GM23338 (cell line): ENCODE results near the gene MTAP. TPM values are rescaled to one million over a fixed set of nuclear protein-coding genes. Genes with fewer than 3 reads are reported as not detected.
A peak's percentile ranks its signal among the peaks of the same experiment; 100 is the strongest.

Source experiments
- ATAC-seq: fragments of 200-7000 bp; cut with Tn5 transposase; 3 replicates; pipeline ENCODE4 v1.9.1; 2020
- DNase-seq: peaks from one replicate; pipeline ENCODE4 v3.0.0-alpha.2; 2015; ENCODE audit warnings: low spot score
- H2AFZ ChIP-seq: fragments of 200-600 bp; sonication (generic); 2 replicates; pipeline ENCODE4 v1.8.0; 2016; ENCODE audit warnings: antibody characterized with exemption, mild to moderate bottlenecking, moderate library complexity
- H3F3A ChIP-seq: fragments of 200-600 bp; sonication (generic); replicated peaks from 2 replicates; pipeline ENCODE4 v1.8.0; 2017; ENCODE audit warnings: antibody characterized with exemption, mixed run types, low read depth
- H3K27ac ChIP-seq: fragments of 200-600 bp; sonication (generic); 2 replicates; pipeline ENCODE4 v1.6.1; 2016; ENCODE audit warnings: low read depth
- H3K27me3 ChIP-seq: fragments of 200-600 bp; sonication (generic); 2 replicates; pipeline ENCODE4 v1.8.0; 2016; ENCODE audit warnings: mild to moderate bottlenecking, mixed run types, moderate library complexity; ENCODE audit not compliant: insufficient read depth
- H3K36me3 ChIP-seq: fragments of 200-600 bp; sonication (generic); 2 replicates; pipeline ENCODE4 v1.8.0; 2016; ENCODE audit warnings: mild to moderate bottlenecking; ENCODE audit not compliant: insufficient read depth
- H3K4me1 ChIP-seq: fragments of 200-600 bp; sonication (generic); 2 replicates; pipeline ENCODE4 v1.8.0; 2016; ENCODE audit warnings: mild to moderate bottlenecking, moderate library complexity; ENCODE audit not compliant: insufficient read depth
- H3K4me2 ChIP-seq: fragments of 200-600 bp; sonication (generic); 2 replicates; pipeline ENCODE4 v1.7.1; 2017; ENCODE audit warnings: mixed run types
- H3K4me3 ChIP-seq: fragments of 200-600 bp; sonication (generic); 2 replicates; pipeline ENCODE4 v1.6.1; 2016; ENCODE audit warnings: mixed run types
- H3K79me2 ChIP-seq: fragments of 200-600 bp; sonication (generic); replicated peaks from 2 replicates; pipeline ENCODE4 v1.8.0; 2017; ENCODE audit warnings: mild to moderate bottlenecking; ENCODE audit not compliant: insufficient read depth
- H3K9me2 ChIP-seq: fragments of 200-600 bp; sonication (generic); 2 replicates; pipeline ENCODE4 v1.8.0; 2017; ENCODE audit not compliant: insufficient read depth
- H4K20me1 ChIP-seq: fragments of 200-600 bp; sonication (generic); replicated peaks from 2 replicates; pipeline ENCODE4 v1.8.0; 2017; ENCODE audit warnings: mild to moderate bottlenecking; ENCODE audit not compliant: insufficient read depth
- H3K27ac Mint-ChIP-seq: 2 replicates; pipeline ENCODE4 v1.8.0; 2020; ENCODE audit warnings: inconsistent platforms, mild to moderate bottlenecking, moderate library complexity, mixed read lengths
- H3K27me3 Mint-ChIP-seq: 3 replicates; pipeline ENCODE4 v1.8.0; 2022; ENCODE audit warnings: low read depth, mild to moderate bottlenecking, moderate library complexity, mixed read lengths, inconsistent platforms; ENCODE audit not compliant: insufficient read depth, poor library complexity
- H3K36me3 Mint-ChIP-seq: 3 replicates; pipeline ENCODE4 v1.8.0; 2021; ENCODE audit warnings: low read depth, mild to moderate bottlenecking, inconsistent platforms, moderate library complexity, mixed read lengths
- H3K4me1 Mint-ChIP-seq: 3 replicates; pipeline ENCODE4 v1.8.0; 2020; ENCODE audit warnings: mild to moderate bottlenecking, inconsistent platforms, mixed read lengths
- H3K4me3 Mint-ChIP-seq: 3 replicates; pipeline ENCODE4 v1.8.0; 2021; ENCODE audit warnings: moderate library complexity, mild to moderate bottlenecking, inconsistent platforms, mixed read lengths
- H3K9me3 Mint-ChIP-seq: 3 replicates; pipeline ENCODE4 v1.8.0; 2020; ENCODE audit warnings: moderate library complexity, mild to moderate bottlenecking, inconsistent platforms, mixed read lengths
- POLR2AphosphoS5 ChIP-seq: IDR thresholded peaks from 2 replicates; pipeline ENCODE4 v1.6.1; 2016; ENCODE audit warnings: antibody characterized with exemption, low read depth
- ZNF462 ChIP-seq: fragments of 250-450 bp; sonication (Bioruptor Pico); IDR thresholded peaks from 2 replicates; pipeline ENCODE4 v1.5.0; 2020; ENCODE audit warnings: mild to moderate bottlenecking, moderate library complexity
- long read RNA-seq: library from polyadenylated mRNA; unstranded; transcript quantifications from one replicate; pipeline ENCODE4 v2.0.0, GENCODE V29; 2020; ENCODE audit not compliant: unreplicated experiment
- polyA plus RNA-seq: library from polyadenylated mRNA; unstranded; fragments of >200 nt; fragmentation: Nextera tagmentation; extraction: Ambion mirVana; gene quantifications from 2 replicates; pipeline ENCODE4 v1.2.1, GENCODE V29; 2016
- total RNA-seq: library from RNA; depleted of rRNA; stranded (reverse); fragments of >200 nt; shearing (Covaris generic); gene quantifications from 2 replicates; pipeline ENCODE4 v1.2.3, GENCODE V29; 2014; rRNA removed
- TF ChIP-seq, protein P1 (sequence below): IDR thresholded peaks from 2 replicates; pipeline ENCODE4 v1.6.1; 2016; ENCODE audit warnings: antibody characterized with exemption

MTAP gene
- total RNA-seq (70.0 and 71.8 TPM in 2 replicates), polyA plus RNA-seq (51.0 and 61.8 TPM in 2 replicates)
- long read RNA-seq, full-length matches to known transcripts, result 53 of 68 reads
- long read RNA-seq, partial matches to known transcripts, result 3 of 68 reads
- long read RNA-seq, other reads (novel, unspliced or antisense), result 12 of 68 reads

DNA sequence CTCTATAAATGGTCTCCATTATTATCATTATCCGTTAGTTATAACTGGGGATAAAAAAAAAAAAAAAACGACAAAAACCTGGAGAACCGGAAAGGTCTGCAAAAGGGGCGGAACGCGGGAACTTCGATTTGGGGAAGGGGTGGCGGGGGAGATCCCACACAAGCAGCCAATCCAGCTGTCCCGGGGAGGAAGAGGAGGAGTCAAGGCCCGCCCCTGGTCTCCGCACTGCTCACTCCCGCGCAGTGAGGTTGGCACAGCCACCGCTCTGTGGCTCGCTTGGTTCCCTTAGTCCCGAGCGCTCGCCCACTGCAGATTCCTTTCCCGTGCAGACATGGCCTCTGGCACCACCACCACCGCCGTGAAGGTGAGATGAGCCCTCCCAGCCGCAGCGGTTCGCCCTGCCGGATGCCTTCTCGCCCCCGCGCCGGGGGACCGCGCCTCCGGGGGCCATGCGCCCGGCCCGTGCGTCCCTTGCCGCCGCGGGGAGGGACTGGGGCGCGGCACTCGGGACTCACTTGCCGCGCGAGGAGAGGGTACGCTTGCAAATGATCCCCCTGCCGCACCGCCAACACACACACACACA is at the start of gene MTAP:
Gene MTAP, plus strand, starts transcription at position 219 of the 583 bp plus-strand sequence. Its CDS starts 113 bp downstream, at position 332.
- peaks cover 34% of the 10 kb centered on the region for H4K20me1 ChIP-seq
- peak; percentile 96 for ATAC-seq
- H3K27ac ChIP-seq, result peak within 1 kb of the TSS; percentile 93
- H2AFZ ChIP-seq, result peak within 1 kb of the TSS; percentile 58
- Mint-ChIP-seq H3K36me3 (peaks cover 40% of the 10 kb centered on the region), H3K4me3 (peak within 1 kb of the TSS; percentile 100), H3K27ac (peak within 1 kb of the TSS; percentile 99), H3K9me3 (no peaks in the 10 kb centered on the region; the same call in 2 of the 3 replicates), H3K27me3 (peaks cover 23% of the 10 kb centered on the region), H3K4me1 (peaks cover 32% of the 10 kb centered on the region)
- no peaks in the 10 kb centered on the region for H3K9me2 ChIP-seq
- H3K4me3 ChIP-seq, result peak within 1 kb of the TSS; percentile 94
- H3K4me1 ChIP-seq, result peaks cover 21% of the 10 kb centered on the region
- peak within 1 kb of the TSS; percentile 98 for H3K4me2 ChIP-seq
- H3F3A ChIP-seq, result no peaks in the 10 kb centered on the region
- TF ChIP-seq ZNF462 (CRISPR knock-in tag), result no peak
- TF ChIP-seq, protein P1, sequence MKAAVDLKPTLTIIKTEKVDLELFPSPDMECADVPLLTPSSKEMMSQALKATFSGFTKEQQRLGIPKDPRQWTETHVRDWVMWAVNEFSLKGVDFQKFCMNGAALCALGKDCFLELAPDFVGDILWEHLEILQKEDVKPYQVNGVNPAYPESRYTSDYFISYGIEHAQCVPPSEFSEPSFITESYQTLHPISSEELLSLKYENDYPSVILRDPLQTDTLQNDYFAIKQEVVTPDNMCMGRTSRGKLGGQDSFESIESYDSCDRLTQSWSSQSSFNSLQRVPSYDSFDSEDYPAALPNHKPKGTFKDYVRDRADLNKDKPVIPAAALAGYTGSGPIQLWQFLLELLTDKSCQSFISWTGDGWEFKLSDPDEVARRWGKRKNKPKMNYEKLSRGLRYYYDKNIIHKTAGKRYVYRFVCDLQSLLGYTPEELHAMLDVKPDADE, result peak; percentile 65
- TF ChIP-seq POLR2AphosphoS5, result peak; percentile 96
- DNase-seq, result peak; percentile 97
- no peaks in the 10 kb centered on the region for H3K36me3 ChIP-seq
- H3K79me2 ChIP-seq, result peaks cover 47% of the 10 kb centered on the region
- H3K27me3 ChIP-seq, result peaks cover 24% of the 10 kb centered on the region
